Erythroblast (primary cell): ENCODE measurements around the gene CSMD2.

Experiments used
- DNase-seq, 2 experiments: peaks; one replicate each; lab custom pipeline; 2025; lab: John Stamatoyannopoulos, UW
- GATA1 ChIP-seq: IDR thresholded peaks from 2 replicates; pipeline ENCODE4 v1.6.1; 2011; ENCODE audit warnings: low read depth, mild to moderate bottlenecking, control low read depth, low read length, moderate library complexity
- POLR2A ChIP-seq: IDR thresholded peaks from 2 replicates; pipeline ENCODE4 v1.6.1; 2011; ENCODE audit warnings: mild to moderate bottlenecking, low read length

Gene CSMD2

GRCh38 chr1:34166625-34167361, 1.8 kb upstream of the CSMD2 start:
- no peak for TF ChIP-seq POLR2A
- no peak for TF ChIP-seq GATA1
- no peak for DNase-seq

GRCh38 chr1:34166191-34166624, 1.2 kb upstream of the CSMD2 start:
- no peak for TF ChIP-seq POLR2A
- TF ChIP-seq GATA1, result no peak
- no peak for DNase-seq

- TF ChIP-seq GATA1 (no peak), POLR2A (no peak)
- no peak for DNase-seq
These were observed 442 bp upstream of the CSMD2 start for GRCh38 chr1:34165422-34165921.

- no peak for DNase-seq
- TF ChIP-seq POLR2A, result no peak
- no peak for TF ChIP-seq GATA1
These were observed 968 bp downstream of the CSMD2 start for GRCh38 chr1:34163792-34164731.

GRCh38 chr1:34162852-34163766, 1.9 kb downstream of the CSMD2 start:
- TF ChIP-seq POLR2A, result no peak
- no peak for TF ChIP-seq GATA1
- DNase-seq, result peak; percentile 32 to 36

GRCh38 chr1:34156739-34157138, 8.3 kb downstream of the CSMD2 start:
- DNase-seq, result no peak
- no peak for TF ChIP-seq GATA1

GRCh38 chr1:34155860-34156259, 9.2 kb downstream of the CSMD2 start:
- DNase-seq, result no peak
- no peak for TF ChIP-seq GATA1
- no peak for TF ChIP-seq POLR2A

GRCh38 chr1:34153246-34153645, 11.8 kb downstream of the CSMD2 start:
- DNase-seq, result no peak
- no peak for TF ChIP-seq GATA1
- TF ChIP-seq POLR2A, result no peak

- no peak for DNase-seq
- no peak for TF ChIP-seq POLR2A
- TF ChIP-seq GATA1, result no peak
These were observed 15.5 kb downstream of the CSMD2 start for GRCh38 chr1:34149501-34149900.

- no peak for TF ChIP-seq POLR2A
- TF ChIP-seq GATA1, result no peak
- no peak for DNase-seq
These were observed 17.7 kb downstream of the CSMD2 start for GRCh38 chr1:34147301-34147700.

GRCh38 chr1:34144766-34145165, 20.3 kb downstream of the CSMD2 start:
- TF ChIP-seq GATA1, result no peak
- no peak for TF ChIP-seq POLR2A
- DNase-seq, result no peak

GRCh38 chr1:34143975-34144374, 21.1 kb downstream of the CSMD2 start:
- TF ChIP-seq GATA1 (no peak), POLR2A (no peak)
- DNase-seq, result no peak

GRCh38 chr1:34140011-34140676, 24.9 kb downstream of the CSMD2 start:
- DNase-seq, result no peak
- TF ChIP-seq POLR2A (no peak), GATA1 (no peak)

GRCh38 chr1:34137411-34137810, 27.6 kb downstream of the CSMD2 start:
- DNase-seq, result no peak
- no peak for TF ChIP-seq GATA1
- no peak for TF ChIP-seq POLR2A

- TF ChIP-seq GATA1 (no peak), POLR2A (no peak)
- DNase-seq, result no peak
These were observed 32.9 kb downstream of the CSMD2 start for GRCh38 chr1:34132161-34132420.
